ENCODE data around the gene DGKZ. TPM values are rescaled to one million over a fixed set of nuclear protein-coding genes. Genes with fewer than 3 reads are reported as not detected.
A peak's percentile ranks its signal among the peaks of the same experiment; 100 is the strongest.

DGKZ gene
- total RNA-seq, 4 donors from 2014 or later: 38.5 to 53.1 (median 45.7) TPM

DNA sequence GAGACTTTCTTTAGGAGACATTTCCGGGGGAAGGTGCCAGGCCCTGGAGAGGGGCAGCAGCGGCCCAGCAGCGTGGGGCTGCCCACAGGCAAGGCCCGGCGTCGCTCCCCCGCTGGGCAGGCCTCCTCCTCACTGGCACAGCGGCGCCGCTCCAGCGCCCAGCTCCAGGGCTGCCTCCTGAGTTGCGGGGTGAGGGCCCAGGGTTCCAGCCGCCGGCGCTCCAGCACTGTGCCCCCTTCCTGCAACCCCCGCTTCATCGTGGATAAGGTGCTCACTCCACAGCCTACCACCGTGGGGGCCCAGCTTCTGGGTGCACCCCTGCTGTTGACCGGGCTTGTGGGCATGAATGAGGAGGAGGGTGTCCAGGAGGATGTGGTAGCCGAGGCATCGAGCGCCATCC is 19.0 kb downstream of the DGKZ start:
- no CpG with 5 or more reads among the region's 22 CpGs for WGBS, 2 donors
- no peak overlapping the region for H3K4me3 ChIP-seq
- H3K9me3 ChIP-seq: no peaks in the 10 kb centered on the region
- intact Hi-C loops (cut with DNase I): no loop called here
- H3K36me3 ChIP-seq: peaks cover 0 to 57% (median 4%) of the 10 kb centered on the region in 3 donors
- no peak for DNase-seq
- H3K4me1 ChIP-seq: peaks cover 28 to 57% (median 33%) of the 10 kb centered on the region in 3 donors
- H3K27ac ChIP-seq: no peak overlapping the region
- no peak for TF ChIP-seq POLR2A (IDR thresholded peaks at IDR 0.05)
- TF ChIP-seq, protein P1, sequence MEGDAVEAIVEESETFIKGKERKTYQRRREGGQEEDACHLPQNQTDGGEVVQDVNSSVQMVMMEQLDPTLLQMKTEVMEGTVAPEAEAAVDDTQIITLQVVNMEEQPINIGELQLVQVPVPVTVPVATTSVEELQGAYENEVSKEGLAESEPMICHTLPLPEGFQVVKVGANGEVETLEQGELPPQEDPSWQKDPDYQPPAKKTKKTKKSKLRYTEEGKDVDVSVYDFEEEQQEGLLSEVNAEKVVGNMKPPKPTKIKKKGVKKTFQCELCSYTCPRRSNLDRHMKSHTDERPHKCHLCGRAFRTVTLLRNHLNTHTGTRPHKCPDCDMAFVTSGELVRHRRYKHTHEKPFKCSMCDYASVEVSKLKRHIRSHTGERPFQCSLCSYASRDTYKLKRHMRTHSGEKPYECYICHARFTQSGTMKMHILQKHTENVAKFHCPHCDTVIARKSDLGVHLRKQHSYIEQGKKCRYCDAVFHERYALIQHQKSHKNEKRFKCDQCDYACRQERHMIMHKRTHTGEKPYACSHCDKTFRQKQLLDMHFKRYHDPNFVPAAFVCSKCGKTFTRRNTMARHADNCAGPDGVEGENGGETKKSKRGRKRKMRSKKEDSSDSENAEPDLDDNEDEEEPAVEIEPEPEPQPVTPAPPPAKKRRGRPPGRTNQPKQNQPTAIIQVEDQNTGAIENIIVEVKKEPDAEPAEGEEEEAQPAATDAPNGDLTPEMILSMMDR (IDR thresholded peaks at IDR 0.05): no peak
- H3K27me3 ChIP-seq: no peaks in the 10 kb centered on the region

DNA sequence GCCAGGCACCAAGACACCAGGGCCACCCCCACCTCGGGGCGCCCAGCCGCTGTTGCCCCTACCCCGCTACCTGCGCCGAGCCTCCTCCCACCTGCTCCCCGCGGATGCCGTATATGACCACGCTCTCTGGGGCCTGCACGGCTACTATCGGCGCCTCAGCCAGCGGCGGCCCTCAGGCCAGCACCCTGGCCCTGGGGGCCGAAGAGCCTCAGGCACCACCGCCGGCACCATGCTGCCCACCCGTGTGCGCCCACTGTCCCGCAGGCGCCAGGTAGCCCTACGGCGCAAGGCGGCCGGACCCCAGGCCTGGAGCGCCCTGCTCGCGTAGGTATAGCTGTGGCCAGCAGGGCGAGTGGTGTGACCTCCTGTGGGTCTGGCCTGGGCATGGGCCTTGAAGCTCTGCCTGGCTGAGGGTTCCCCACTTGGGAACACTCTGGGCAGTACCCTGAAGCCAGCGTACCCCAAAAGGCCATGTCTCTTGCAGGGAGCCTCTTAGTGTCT is 19.4 kb downstream of the DGKZ start:
- H3K27ac ChIP-seq: peak overlapping the region in 1 of 4 donors; percentile 13
- no peak for DNase-seq
- peaks cover 23 to 52% (median 28%) of the 10 kb centered on the region in 3 donors for H3K4me1 ChIP-seq
- H3K4me3 ChIP-seq: no peak overlapping the region
- H3K9me3 ChIP-seq: no peaks in the 10 kb centered on the region
- intact Hi-C loops (cut with DNase I): no loop called here
- WGBS, 2 donors: 60 to 96% methylated on average over 1 to 19 of the region's 31 CpGs
- peaks cover 0 to 62% (median 4%) of the 10 kb centered on the region in 3 donors for H3K36me3 ChIP-seq
- TF ChIP-seq, protein P1 (IDR thresholded peaks at IDR 0.05): no peak
- no peak for TF ChIP-seq POLR2A (IDR thresholded peaks at IDR 0.05)
- H3K27me3 ChIP-seq: no peaks in the 10 kb centered on the region

DNA sequence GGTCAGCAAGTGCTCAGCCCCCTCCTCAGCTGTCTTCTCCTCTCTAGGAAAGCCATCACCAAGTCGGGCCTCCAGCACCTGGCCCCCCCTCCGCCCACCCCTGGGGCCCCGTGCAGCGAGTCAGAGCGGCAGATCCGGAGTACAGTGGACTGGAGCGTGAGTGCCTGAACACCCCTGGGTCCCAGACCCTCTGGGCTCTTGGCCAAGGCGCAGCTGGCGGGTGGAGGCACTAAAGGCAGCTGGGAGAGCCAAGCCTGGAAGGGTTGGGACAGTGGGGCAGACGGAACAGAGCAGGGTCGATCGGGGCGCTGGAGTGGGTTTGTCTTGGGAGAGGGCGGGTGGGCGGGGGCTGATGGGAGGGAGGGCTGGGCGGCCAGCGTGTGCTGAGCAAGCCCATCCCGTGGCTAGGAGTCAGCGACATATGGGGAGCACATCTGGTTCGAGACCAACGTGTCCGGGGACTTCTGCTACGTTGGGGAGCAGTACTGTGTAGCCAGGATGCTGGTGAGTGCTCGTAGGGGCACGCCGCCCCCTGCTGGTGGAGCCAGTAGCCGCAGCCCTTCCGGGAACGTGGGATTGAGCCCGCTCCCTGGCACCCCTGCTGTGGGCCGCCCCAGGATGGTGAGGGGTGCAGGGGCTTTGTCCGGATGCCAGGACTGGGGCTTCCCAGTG is 20.1 kb downstream of the DGKZ start:
- H3K9me3 ChIP-seq: no peaks in the 10 kb centered on the region
- peak overlapping the region in 2 of 4 donors; percentile 13 to 38 for H3K27ac ChIP-seq
- no peak for TF ChIP-seq POLR2A (IDR thresholded peaks at IDR 0.05)
- TF ChIP-seq, protein P1 (IDR thresholded peaks at IDR 0.05): peak; percentile 82 to 93 (median 86)
- no peak for DNase-seq
- H3K4me3 ChIP-seq: no peak overlapping the region
- 0 to 24% methylated on average over 5 to 7 of the region's 32 CpGs for WGBS, 2 donors
- H3K4me1 ChIP-seq: peaks cover 17 to 45% (median 22%) of the 10 kb centered on the region in 3 donors
- no peaks in the 10 kb centered on the region for H3K27me3 ChIP-seq
- intact Hi-C loops (cut with DNase I): no loop called here
- H3K36me3 ChIP-seq: peaks cover 0 to 69% (median 9%) of the 10 kb centered on the region in 3 donors

DNA sequence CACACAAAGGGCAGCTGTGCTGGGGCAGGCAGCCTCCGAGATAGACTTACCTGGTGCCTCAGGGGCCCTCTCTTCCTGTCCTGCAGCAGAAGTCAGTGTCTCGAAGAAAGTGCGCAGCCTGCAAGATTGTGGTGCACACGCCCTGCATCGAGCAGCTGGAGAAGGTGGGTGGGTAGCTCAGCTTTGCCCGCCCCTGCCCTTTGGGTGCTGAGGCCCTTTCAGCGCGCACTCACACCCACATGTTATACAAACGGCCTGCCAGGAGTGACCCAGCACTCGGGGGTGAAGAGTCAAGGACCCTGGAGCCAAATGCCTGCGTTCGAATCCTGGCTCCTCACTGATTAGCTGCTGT is 20.6 kb downstream of the DGKZ start:
- H3K27me3 ChIP-seq: no peaks in the 10 kb centered on the region
- H3K9me3 ChIP-seq: no peaks in the 10 kb centered on the region
- no peak for TF ChIP-seq POLR2A (IDR thresholded peaks at IDR 0.05)
- TF ChIP-seq, protein P1 (IDR thresholded peaks at IDR 0.05): peak in 1 of 6 experiments; percentile 24
- no peak for DNase-seq
- H3K4me1 ChIP-seq: peaks cover 12 to 40% (median 17%) of the 10 kb centered on the region in 3 donors
- no peak overlapping the region for H3K4me3 ChIP-seq
- peaks cover 0 to 70% (median 10%) of the 10 kb centered on the region in 3 donors for H3K36me3 ChIP-seq
- H3K27ac ChIP-seq: peak overlapping the region in 1 of 4 donors; percentile 38
- intact Hi-C loops (cut with DNase I): no loop called here
- 80% methylated on average over 4 of the region's 12 CpGs; no CpG with 5 or more reads in 1 of the 2 donors for WGBS, 2 donors

DNA sequence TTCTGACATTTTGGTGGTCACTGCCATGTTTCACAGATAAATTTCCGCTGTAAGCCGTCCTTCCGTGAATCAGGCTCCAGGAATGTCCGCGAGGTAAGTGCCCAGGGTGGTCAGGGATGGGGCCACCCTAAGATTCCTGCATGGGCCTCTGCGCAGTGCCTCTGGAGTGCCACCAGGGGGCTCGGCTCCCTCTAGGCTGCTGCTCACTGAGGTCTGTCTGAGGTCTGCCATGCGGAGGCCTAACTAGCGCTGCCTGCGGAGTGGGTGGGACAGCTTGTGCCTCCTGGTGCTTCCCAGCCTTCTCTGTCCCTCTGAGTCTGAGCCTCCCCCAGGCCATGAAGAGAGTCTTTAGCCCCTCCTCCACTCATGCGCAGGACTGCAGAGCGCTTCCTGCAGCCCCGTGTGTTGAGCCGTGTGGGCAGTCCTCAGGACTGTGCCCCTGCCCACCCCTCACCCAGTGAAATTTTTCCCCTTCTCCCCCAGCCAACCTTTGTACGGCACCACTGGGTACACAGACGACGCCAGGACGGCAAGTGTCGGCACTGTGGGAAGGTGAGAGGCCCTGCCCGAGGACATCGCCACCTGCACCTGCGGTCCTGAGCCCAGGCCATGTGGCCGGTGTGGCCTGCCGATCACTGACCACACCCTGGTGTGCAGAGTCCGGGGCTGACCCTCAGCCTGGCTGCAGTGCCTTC is 22.3 kb downstream of the DGKZ start:
- no peaks in the 10 kb centered on the region for H3K27me3 ChIP-seq
- peaks cover 0 to 26% (median 5%) of the 10 kb centered on the region in 3 donors for H3K4me1 ChIP-seq
- H3K27ac ChIP-seq: no peak overlapping the region
- intact Hi-C loops (cut with DNase I): no loop called here
- no peak for DNase-seq
- no peak overlapping the region for H3K4me3 ChIP-seq
- no peaks in the 10 kb centered on the region for H3K9me3 ChIP-seq
- H3K36me3 ChIP-seq: peaks cover 3 to 80% (median 18%) of the 10 kb centered on the region in 3 donors
- TF ChIP-seq POLR2A (IDR thresholded peaks at IDR 0.05): no peak
- TF ChIP-seq, protein P1 (IDR thresholded peaks at IDR 0.05): peak; percentile 58 to 82 (median 74)
- WGBS, 2 donors: 67% methylated on average over 3 to 19 of the region's 25 CpGs
